Measurements from ENCODE around the gene DNAJC27. TPM values are rescaled to one million over a fixed set of nuclear protein-coding genes. Genes with fewer than 3 reads are reported as not detected.
A peak's percentile ranks its signal among the peaks of the same experiment; 100 is the strongest.

The DNAJC27 gene
- total and polyA plus RNA-seq, 2 experiments from 2014 or later: 1.3 to 2.9 TPM

DNA sequence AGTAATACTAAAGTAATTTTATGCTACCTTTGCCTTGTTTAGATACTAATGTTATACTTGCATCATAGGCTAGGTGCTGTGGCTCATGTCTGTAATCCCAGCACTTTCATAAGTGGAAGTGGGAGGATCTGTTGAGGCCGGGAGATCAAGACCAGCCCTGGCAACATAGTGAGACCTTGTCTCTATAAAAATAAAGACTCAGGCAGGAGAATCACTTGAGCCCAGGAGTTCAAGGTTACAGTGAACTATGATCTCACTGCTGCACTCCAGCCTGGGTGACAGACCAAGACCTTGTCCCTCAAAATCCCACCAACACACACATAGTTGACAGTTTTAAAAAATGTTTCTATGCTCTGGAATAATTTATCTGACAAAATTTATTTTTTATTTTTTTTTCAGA, 6.9 kb upstream of the DNAJC27 start:
- Histone ChIP-seq H3K4me1 (ENCODE audit: insufficient read depth) (peaks cover 8% of the 10 kb centered on the region), H3K9me2 (ENCODE audit: insufficient read depth) (no peaks in the 10 kb centered on the region), H3K4me2 (ENCODE audit: unreplicated experiment) (no peak overlapping the region), H3F3A (ENCODE audit: insufficient read depth) (0 out of 2 replicates have a peak, but pooled peaks cover 4% of the 10 kb centered on the region), H3K9me3 (ENCODE audit: low read depth) (no peaks in the 10 kb centered on the region), H3K9ac (no peak overlapping the region), H3K36me3 (ENCODE audit: low read depth) (no peaks in the 10 kb centered on the region), H3K27ac (no peak overlapping the region), H3K4me3 (no peak overlapping the region), H3K27me3 (replicated peaks; ENCODE audit: insufficient read depth) (no peaks in the 10 kb centered on the region), H3K79me2 (ENCODE audit: insufficient read depth) (peaks cover 5% of the 10 kb centered on the region), H4K20me1 (ENCODE audit: insufficient read depth) (no peaks in the 10 kb centered on the region), H2AFZ (no peak overlapping the region)
- TF ChIP-seq EZH2 (IDR thresholded peaks at IDR 0.05; ENCODE audit: insufficient read depth, poor library complexity, severe bottlenecking) (no peak), EZH2phosphoT487 (IDR thresholded peaks at IDR 0.05; ENCODE audit: insufficient read depth, low read depth) (no peak)
- WGBS, 2 experiments (ENCODE audit: low coverage in 1 of 2, low lambda C conversion rate in 2 of 2, missing lambda C conversion rate in 2 of 2): 80 to 95% methylated on average over 1 of the region's 1 CpG
- no peak for DNase-seq
- in situ Hi-C loops (cut with MboI): loop anchor here (5.0 kb wide), 1 partner anchor 149 kb away; no protein-coding TSS in a partner anchor

DNA sequence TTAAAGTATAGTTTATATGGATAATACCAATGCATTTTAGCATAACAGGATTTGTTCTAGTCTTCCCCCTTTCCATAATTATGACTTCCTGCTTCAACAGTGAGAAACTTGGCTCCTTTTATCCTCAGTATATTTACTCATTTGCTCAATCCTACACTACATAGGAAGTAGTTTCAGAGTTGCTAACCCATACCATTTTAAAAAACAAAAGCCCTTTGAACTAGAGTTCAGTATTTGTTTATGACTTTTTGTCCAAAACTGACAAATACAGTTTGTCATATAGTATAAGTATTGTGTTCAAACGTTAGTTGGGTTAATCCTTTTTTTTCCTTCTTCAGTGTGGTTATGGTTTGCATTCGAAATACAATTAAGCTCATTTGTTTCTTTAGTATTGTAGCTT, 5.9 kb upstream of the DNAJC27 start:
- Histone ChIP-seq H3K27me3 (replicated peaks; ENCODE audit: insufficient read depth) (no peaks in the 10 kb centered on the region), H3K9ac (no peak overlapping the region), H3K4me2 (ENCODE audit: unreplicated experiment) (no peak overlapping the region), H3K9me3 (ENCODE audit: low read depth) (no peaks in the 10 kb centered on the region), H3K4me1 (ENCODE audit: insufficient read depth) (peaks cover 16% of the 10 kb centered on the region), H3K9me2 (ENCODE audit: insufficient read depth) (no peaks in the 10 kb centered on the region), H4K20me1 (ENCODE audit: insufficient read depth) (no peaks in the 10 kb centered on the region), H3K36me3 (ENCODE audit: low read depth) (no peaks in the 10 kb centered on the region), H2AFZ (no peak overlapping the region), H3K4me3 (no peak overlapping the region), H3K27ac (no peak overlapping the region), H3K79me2 (ENCODE audit: insufficient read depth) (peaks cover 16% of the 10 kb centered on the region), H3F3A (ENCODE audit: insufficient read depth) (peaks cover 6% of the 10 kb centered on the region; the same call in 1 of the 2 replicates)
- in situ Hi-C loops (cut with MboI): loop anchor here (5.0 kb wide), 1 partner anchor 150 kb away; no protein-coding TSS in a partner anchor
- DNase-seq: no peak
- 65 to 73% methylated on average over 2 of the region's 2 CpGs for WGBS, 2 experiments (ENCODE audit: low coverage in 1 of 2, low lambda C conversion rate in 2 of 2, missing lambda C conversion rate in 2 of 2)
- TF ChIP-seq EZH2 (IDR thresholded peaks at IDR 0.05; ENCODE audit: insufficient read depth, poor library complexity, severe bottlenecking) (no peak), EZH2phosphoT487 (IDR thresholded peaks at IDR 0.05; ENCODE audit: insufficient read depth, low read depth) (no peak)

DNA sequence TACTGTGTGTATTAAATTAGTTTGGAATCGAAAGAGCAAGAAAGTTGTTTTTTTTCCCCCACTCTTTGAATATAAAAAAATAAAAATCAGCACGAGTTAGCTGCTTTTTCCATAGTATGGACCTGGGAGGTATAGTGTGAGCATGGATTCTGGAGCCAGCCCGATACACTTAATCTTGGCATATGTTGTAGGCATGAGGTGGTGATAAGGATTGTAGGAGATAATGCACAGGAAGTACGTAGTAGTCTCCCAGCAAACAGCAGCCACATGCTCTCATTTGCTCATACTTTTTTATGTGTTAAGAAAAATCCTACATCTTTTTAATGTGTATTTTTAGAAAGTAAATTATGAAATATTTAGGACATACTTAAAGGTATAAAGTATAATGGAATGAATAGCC, 2.1 kb upstream of the DNAJC27 start:
- in situ Hi-C loops (cut with MboI): loop anchor here (25.0 kb wide), 1 partner anchor 562 kb away; no protein-coding TSS in a partner anchor
- Histone ChIP-seq H3K9ac (no peak overlapping the region), H3K4me1 (ENCODE audit: insufficient read depth) (peaks cover 7% of the 10 kb centered on the region; the same call in 1 of the 2 replicates), H3K79me2 (ENCODE audit: insufficient read depth) (peaks cover 47% of the 10 kb centered on the region), H3K9me2 (ENCODE audit: insufficient read depth) (no peaks in the 10 kb centered on the region), H3F3A (ENCODE audit: insufficient read depth) (peaks cover 9% of the 10 kb centered on the region; the same call in 1 of the 2 replicates), H4K20me1 (ENCODE audit: insufficient read depth) (no peaks in the 10 kb centered on the region), H3K27ac (no peak overlapping the region), H3K4me3 (no peak overlapping the region), H2AFZ (no peak overlapping the region), H3K36me3 (ENCODE audit: low read depth) (no peaks in the 10 kb centered on the region), H3K27me3 (replicated peaks; ENCODE audit: insufficient read depth) (no peaks in the 10 kb centered on the region), H3K9me3 (ENCODE audit: low read depth) (no peaks in the 10 kb centered on the region), H3K4me2 (ENCODE audit: unreplicated experiment) (no peak overlapping the region)
- WGBS, 2 experiments (ENCODE audit: low coverage in 1 of 2, low lambda C conversion rate in 2 of 2, missing lambda C conversion rate in 2 of 2): 87 to 88% methylated on average over 4 of the region's 4 CpGs
- TF ChIP-seq EZH2 (IDR thresholded peaks at IDR 0.05; ENCODE audit: insufficient read depth, poor library complexity, severe bottlenecking) (no peak), EZH2phosphoT487 (IDR thresholded peaks at IDR 0.05; ENCODE audit: insufficient read depth, low read depth) (no peak)
- no peak for DNase-seq

DNA sequence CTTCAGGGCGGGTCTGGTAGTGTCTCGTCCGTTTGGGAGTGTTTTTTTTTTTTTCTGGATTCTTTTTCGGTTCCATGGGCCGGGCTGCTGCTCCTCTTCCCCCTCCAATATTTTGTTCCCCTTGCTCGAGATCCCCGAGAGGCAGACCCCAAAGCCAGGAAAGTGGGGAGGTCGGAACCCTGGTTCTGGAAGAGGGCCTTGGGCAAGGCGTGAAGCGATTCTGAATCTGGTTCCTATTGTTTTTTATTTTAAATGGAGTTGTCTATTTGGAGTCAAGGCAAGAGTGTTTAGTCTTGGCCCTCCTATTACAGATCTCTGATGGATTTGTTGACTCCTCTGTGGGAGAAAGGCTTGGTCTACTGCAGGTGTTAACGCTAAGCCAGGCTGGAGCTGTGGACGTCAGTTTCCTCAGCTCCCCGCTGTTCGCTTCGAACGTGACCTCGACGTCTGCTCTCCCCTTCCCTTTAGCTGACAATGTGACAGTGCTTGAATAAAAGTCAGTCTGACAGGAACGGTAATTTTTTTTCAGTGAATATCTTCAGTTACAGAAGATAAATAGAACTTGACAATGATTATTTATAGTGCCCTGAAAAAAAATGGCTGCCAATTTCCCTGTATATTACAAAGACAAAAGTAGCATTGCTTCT, 683 bp upstream of the DNAJC27 start:
- Histone ChIP-seq H4K20me1 (ENCODE audit: insufficient read depth) (no peaks in the 10 kb centered on the region), H3K9me3 (ENCODE audit: low read depth) (no peaks in the 10 kb centered on the region), H3K27ac (peak overlapping the region; percentile 98), H3K9me2 (ENCODE audit: insufficient read depth) (no peaks in the 10 kb centered on the region), H3K79me2 (ENCODE audit: insufficient read depth) (peaks cover 49% of the 10 kb centered on the region), H2AFZ (peak overlapping the region; percentile 96), H3F3A (ENCODE audit: insufficient read depth) (peaks cover 9% of the 10 kb centered on the region; the same call in 1 of the 2 replicates), H3K4me3 (peak overlapping the region; percentile 97), H3K36me3 (ENCODE audit: low read depth) (no peaks in the 10 kb centered on the region), H3K4me2 (ENCODE audit: unreplicated experiment) (peak overlapping the region; percentile 96), H3K9ac (peak overlapping the region; percentile 99), H3K4me1 (ENCODE audit: insufficient read depth) (peaks cover 7% of the 10 kb centered on the region; the same call in 1 of the 2 replicates), H3K27me3 (replicated peaks; ENCODE audit: insufficient read depth) (no peaks in the 10 kb centered on the region)
- WGBS, 2 experiments (ENCODE audit: low coverage in 1 of 2, low lambda C conversion rate in 2 of 2, missing lambda C conversion rate in 2 of 2): 1 to 3% methylated on average over 19 of the region's 19 CpGs
- in situ Hi-C loops (cut with MboI): loop anchor here (25.0 kb wide), 1 partner anchor 560 kb away; no protein-coding TSS in a partner anchor
- TF ChIP-seq EZH2 (IDR thresholded peaks at IDR 0.05; ENCODE audit: insufficient read depth, poor library complexity, severe bottlenecking) (no peak), EZH2phosphoT487 (IDR thresholded peaks at IDR 0.05; ENCODE audit: insufficient read depth, low read depth) (no peak)
- DNase-seq: peak; percentile 60
